Neural cell (in vitro differentiated cells): ENCODE results near the gene LARP1. TPM values are rescaled to one million over a fixed set of nuclear protein-coding genes. Genes with fewer than 3 reads are reported as not detected.

ENCODE experiments used
- H2AFZ ChIP-seq: fragments of 200-600, 300-800 bp; sonication (generic), shearing (Covaris generic); 2 replicates; pipeline ENCODE4 v1.6.0; 2014; ENCODE audit warnings: low read depth, mild to moderate bottlenecking, antibody characterized with exemption, low read length, moderate library complexity
- H3F3A ChIP-seq: fragments of 200-600 bp; shearing (Covaris generic); 2 replicates; pipeline ENCODE4 v1.6.1; 2016; ENCODE audit warnings: mild to moderate bottlenecking, moderate library complexity, mixed read lengths, antibody characterized with exemption, low read length; ENCODE audit not compliant: insufficient read depth, poor library complexity, severe bottlenecking
- H3K27ac ChIP-seq: fragments of 200-600, 300-800 bp; sonication (generic), shearing (Covaris generic); 2 replicates; pipeline ENCODE4 v1.5.1; 2014; ENCODE audit warnings: mild to moderate bottlenecking, low read length, moderate library complexity
- H3K27me3 ChIP-seq: fragments of 300-800, 200-600 bp; sonication (generic), shearing (Covaris generic); 2 replicates; pipeline ENCODE4 v1.6.0; 2014; ENCODE audit warnings: mild to moderate bottlenecking, low read depth, low read length, moderate library complexity; ENCODE audit not compliant: insufficient read depth
- H3K36me3 ChIP-seq: fragments of 300-800, 200-600 bp; sonication (generic), shearing (Covaris generic); 2 replicates; pipeline ENCODE4 v1.5.1; 2014; ENCODE audit warnings: mild to moderate bottlenecking, antibody characterized with exemption, low read length, moderate library complexity; ENCODE audit not compliant: insufficient read depth
- H3K4me2 ChIP-seq: fragments of 300-800, 200-600 bp; sonication (generic), shearing (Covaris generic); 2 replicates; pipeline ENCODE4 v1.6.0; 2014; ENCODE audit warnings: mild to moderate bottlenecking, low read length
- H3K4me3 ChIP-seq: fragments of 300-800, 200-600 bp; sonication (generic), shearing (Covaris generic); 2 replicates; pipeline ENCODE4 v1.5.1; 2014; ENCODE audit warnings: mild to moderate bottlenecking, low read length, moderate library complexity
- H3K79me2 ChIP-seq: fragments of 200-600 bp; shearing (Covaris generic); replicated peaks from 2 replicates; pipeline ENCODE4 v1.6.0; 2014; ENCODE audit warnings: mild to moderate bottlenecking, low read length, moderate library complexity; ENCODE audit not compliant: insufficient read depth
- H3K9ac ChIP-seq: fragments of 300-800, 200-600 bp; sonication (generic), shearing (Covaris generic); 2 replicates; pipeline ENCODE4 v1.6.1; 2016; ENCODE audit warnings: mild to moderate bottlenecking, low read length, mixed read lengths
- H3K9me2 ChIP-seq: fragments of 200-600 bp; shearing (Covaris generic); 2 replicates; pipeline ENCODE4 v1.6.1; 2016; ENCODE audit warnings: mild to moderate bottlenecking, low read length, mixed read lengths; ENCODE audit not compliant: insufficient read depth
- H3K9me3 ChIP-seq: fragments of 200-600, 300-800 bp; sonication (generic), shearing (Covaris generic); 2 replicates; pipeline ENCODE4 v1.6.1; 2016; ENCODE audit warnings: mild to moderate bottlenecking, mixed run types, low read length, moderate library complexity, mixed read lengths
- H4K20me1 ChIP-seq: fragments of 200-600 bp; shearing (Covaris generic); 2 replicates; pipeline ENCODE4 v1.6.1; 2016; ENCODE audit warnings: mild to moderate bottlenecking, mixed run types; ENCODE audit not compliant: insufficient read depth
- EP300 ChIP-seq: fragments of 450-650 bp; conservative IDR thresholded peaks from 2 replicates; pipeline ENCODE4 v1.6.1; 2014; ENCODE audit warnings: antibody characterized with exemption, mild to moderate bottlenecking, moderate library complexity; ENCODE audit not compliant: poor library complexity, severe bottlenecking
- EZH2 ChIP-seq: fragments of 200-600, 300-800 bp; shearing (Covaris generic), sonication (generic); IDR thresholded peaks from 2 replicates; pipeline ENCODE4 v1.6.1; 2014; ENCODE audit warnings: antibody characterized with exemption, low read length, borderline replicate concordance, mild to moderate bottlenecking; ENCODE audit not compliant: insufficient read depth, poor library complexity, severe bottlenecking
- MXI1 ChIP-seq: fragments of 450-650 bp; conservative IDR thresholded peaks from 2 replicates; pipeline ENCODE4 v1.6.1; 2014; ENCODE audit warnings: antibody characterized with exemption, mild to moderate bottlenecking; ENCODE audit not compliant: poor library complexity, severe bottlenecking
- POLR2AphosphoS5 ChIP-seq: IDR thresholded peaks from 2 replicates; pipeline ENCODE4 v1.6.1; 2012
- RAD21 ChIP-seq: fragments of 450-650 bp; conservative IDR thresholded peaks from 2 replicates; pipeline ENCODE4 v1.6.1; 2014; ENCODE audit warnings: antibody characterized with exemption, mild to moderate bottlenecking, moderate library complexity
- SMC3 ChIP-seq: fragments of 450-650 bp; conservative IDR thresholded peaks from 2 replicates; pipeline ENCODE4 v1.6.1; 2014; ENCODE audit warnings: antibody characterized with exemption, mild to moderate bottlenecking, moderate library complexity; ENCODE audit not compliant: poor library complexity
- TAF1 ChIP-seq: IDR thresholded peaks from 2 replicates; pipeline ENCODE4 v1.6.1; 2012; ENCODE audit warnings: low read depth
- polyA plus RNA-seq: library from polyadenylated mRNA; depleted of rRNA; stranded (reverse); fragments of >200 nt; gene quantifications from 2 replicates; pipeline ENCODE4 v1.2.3, GENCODE V29; 2014
- TF ChIP-seq, protein P1 (sequence below): IDR thresholded peaks from 2 replicates; pipeline ENCODE4 v1.6.1; 2012; ENCODE audit warnings: borderline replicate concordance
- TF ChIP-seq, protein P2 (sequence below): fragments of 450-650 bp; IDR thresholded peaks from 2 replicates; pipeline ENCODE4 v1.5.1; 2014; ENCODE audit warnings: antibody characterized with exemption, mild to moderate bottlenecking, moderate library complexity; ENCODE audit not compliant: poor library complexity, severe bottlenecking

Gene LARP1
- polyA plus RNA-seq, 1 donor from 2014 or later: 36.1 TPM

DNA sequence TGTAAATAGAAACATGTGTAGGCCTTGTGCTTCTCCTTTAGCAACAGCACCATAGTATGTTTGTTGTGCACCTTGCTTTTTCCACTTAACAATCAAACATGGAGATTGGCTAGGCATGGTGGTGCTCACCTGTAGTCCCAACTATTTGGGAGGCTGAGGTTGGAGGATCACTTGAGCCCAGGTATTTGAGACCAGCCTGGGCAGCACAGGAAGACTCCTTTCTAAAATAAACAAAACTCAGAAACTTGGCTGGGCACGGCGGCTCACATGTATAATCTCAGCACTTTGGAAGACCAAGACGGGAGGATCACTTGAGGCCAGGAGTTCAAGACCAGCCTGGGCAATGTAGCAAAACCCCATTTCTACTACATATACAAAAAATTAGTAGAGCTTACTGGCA is 96.2 kb downstream of the LARP1 start:
- Histone ChIP-seq H3K4me2 (no peak overlapping the region), H3K9ac (no peak overlapping the region)

DNA sequence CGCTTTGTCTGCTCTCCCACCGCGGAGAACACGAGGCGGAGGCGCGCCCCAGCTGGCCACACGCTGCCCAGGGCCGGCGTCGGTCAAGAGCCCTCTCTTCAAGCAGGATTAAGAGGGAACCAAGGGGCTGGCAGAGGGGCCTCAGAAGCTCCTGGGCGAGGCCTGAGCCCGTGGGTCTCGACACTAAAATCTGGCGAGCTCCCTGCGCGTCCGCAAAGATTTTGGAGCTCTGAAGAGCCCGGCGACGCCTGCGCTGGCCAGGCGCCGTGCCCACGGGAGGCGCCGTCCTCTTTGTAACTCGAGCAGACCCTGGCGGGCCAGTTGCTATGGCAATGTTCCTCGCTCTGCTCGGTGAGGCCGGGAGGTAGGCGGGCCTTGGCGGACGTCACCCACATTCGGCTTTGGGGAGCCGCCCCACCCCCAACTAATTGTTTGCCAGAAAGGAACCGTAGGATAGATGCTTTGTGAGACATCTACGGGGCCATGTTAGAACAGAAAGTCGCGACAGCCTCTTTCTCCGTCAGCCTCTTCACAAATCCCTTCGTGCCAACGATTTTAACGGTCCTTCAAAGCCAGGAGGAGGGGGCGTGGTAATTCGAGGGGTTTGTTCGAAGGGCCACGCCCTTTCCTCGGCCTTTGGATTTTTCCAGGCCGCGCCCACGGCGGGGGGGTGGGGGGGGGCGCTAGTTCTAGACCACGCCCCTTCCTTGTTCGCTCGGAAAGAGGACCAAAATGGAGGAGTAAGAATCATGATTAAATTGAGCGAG is 102.5 kb downstream of the LARP1 start:
- Histone ChIP-seq H3K9ac (peak overlapping the region; percentile 96), H3K9me2 (no peaks in the 10 kb centered on the region), H3K79me2 (peaks cover 40% of the 10 kb centered on the region), H3K36me3 (no peaks in the 10 kb centered on the region), H3K9me3 (no peaks in the 10 kb centered on the region), H3F3A (peaks cover 5% of the 10 kb centered on the region), H3K4me3 (peak overlapping the region; percentile 78), H2AFZ (peak overlapping the region; percentile 98), H3K27me3 (no peaks in the 10 kb centered on the region), H3K27ac (peak overlapping the region; percentile 99), H4K20me1 (no peaks in the 10 kb centered on the region), H3K4me2 (peak overlapping the region; percentile 94)
- TF ChIP-seq EZH2: no peak
- peak; percentile 83 for TF ChIP-seq MXI1
- peak; percentile 85 for TF ChIP-seq POLR2AphosphoS5
- peak; percentile 23 for TF ChIP-seq SMC3
- TF ChIP-seq RAD21: peak; percentile 47
- peak; percentile 66 for TF ChIP-seq EP300
- TF ChIP-seq, protein P1, sequence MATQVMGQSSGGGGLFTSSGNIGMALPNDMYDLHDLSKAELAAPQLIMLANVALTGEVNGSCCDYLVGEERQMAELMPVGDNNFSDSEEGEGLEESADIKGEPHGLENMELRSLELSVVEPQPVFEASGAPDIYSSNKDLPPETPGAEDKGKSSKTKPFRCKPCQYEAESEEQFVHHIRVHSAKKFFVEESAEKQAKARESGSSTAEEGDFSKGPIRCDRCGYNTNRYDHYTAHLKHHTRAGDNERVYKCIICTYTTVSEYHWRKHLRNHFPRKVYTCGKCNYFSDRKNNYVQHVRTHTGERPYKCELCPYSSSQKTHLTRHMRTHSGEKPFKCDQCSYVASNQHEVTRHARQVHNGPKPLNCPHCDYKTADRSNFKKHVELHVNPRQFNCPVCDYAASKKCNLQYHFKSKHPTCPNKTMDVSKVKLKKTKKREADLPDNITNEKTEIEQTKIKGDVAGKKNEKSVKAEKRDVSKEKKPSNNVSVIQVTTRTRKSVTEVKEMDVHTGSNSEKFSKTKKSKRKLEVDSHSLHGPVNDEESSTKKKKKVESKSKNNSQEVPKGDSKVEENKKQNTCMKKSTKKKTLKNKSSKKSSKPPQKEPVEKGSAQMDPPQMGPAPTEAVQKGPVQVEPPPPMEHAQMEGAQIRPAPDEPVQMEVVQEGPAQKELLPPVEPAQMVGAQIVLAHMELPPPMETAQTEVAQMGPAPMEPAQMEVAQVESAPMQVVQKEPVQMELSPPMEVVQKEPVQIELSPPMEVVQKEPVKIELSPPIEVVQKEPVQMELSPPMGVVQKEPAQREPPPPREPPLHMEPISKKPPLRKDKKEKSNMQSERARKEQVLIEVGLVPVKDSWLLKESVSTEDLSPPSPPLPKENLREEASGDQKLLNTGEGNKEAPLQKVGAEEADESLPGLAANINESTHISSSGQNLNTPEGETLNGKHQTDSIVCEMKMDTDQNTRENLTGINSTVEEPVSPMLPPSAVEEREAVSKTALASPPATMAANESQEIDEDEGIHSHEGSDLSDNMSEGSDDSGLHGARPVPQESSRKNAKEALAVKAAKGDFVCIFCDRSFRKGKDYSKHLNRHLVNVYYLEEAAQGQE: peak; percentile 32
- TF ChIP-seq TAF1: peak; percentile 33
- TF ChIP-seq, protein P2, sequence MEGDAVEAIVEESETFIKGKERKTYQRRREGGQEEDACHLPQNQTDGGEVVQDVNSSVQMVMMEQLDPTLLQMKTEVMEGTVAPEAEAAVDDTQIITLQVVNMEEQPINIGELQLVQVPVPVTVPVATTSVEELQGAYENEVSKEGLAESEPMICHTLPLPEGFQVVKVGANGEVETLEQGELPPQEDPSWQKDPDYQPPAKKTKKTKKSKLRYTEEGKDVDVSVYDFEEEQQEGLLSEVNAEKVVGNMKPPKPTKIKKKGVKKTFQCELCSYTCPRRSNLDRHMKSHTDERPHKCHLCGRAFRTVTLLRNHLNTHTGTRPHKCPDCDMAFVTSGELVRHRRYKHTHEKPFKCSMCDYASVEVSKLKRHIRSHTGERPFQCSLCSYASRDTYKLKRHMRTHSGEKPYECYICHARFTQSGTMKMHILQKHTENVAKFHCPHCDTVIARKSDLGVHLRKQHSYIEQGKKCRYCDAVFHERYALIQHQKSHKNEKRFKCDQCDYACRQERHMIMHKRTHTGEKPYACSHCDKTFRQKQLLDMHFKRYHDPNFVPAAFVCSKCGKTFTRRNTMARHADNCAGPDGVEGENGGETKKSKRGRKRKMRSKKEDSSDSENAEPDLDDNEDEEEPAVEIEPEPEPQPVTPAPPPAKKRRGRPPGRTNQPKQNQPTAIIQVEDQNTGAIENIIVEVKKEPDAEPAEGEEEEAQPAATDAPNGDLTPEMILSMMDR: peak; percentile 52

More for the DNA sequence above, 96.2 kb downstream of the LARP1 start:
- H3K4me3 ChIP-seq: no peak overlapping the region
- H3K9me2 ChIP-seq: no peaks in the 10 kb centered on the region
- TF ChIP-seq EZH2 (no peak), TAF1 (no peak), MXI1 (no peak), RAD21 (no peak)
- TF ChIP-seq, protein P1: no peak
- TF ChIP-seq, protein P2: no peak
- H3F3A ChIP-seq: no peaks in the 10 kb centered on the region
- no peaks in the 10 kb centered on the region for H3K79me2 ChIP-seq
- no peak overlapping the region for H3K27ac ChIP-seq
- no peaks in the 10 kb centered on the region for H3K27me3 ChIP-seq
- H4K20me1 ChIP-seq: no peaks in the 10 kb centered on the region
- no peaks in the 10 kb centered on the region for H3K9me3 ChIP-seq
- no peak overlapping the region for H2AFZ ChIP-seq
- no peaks in the 10 kb centered on the region for H3K36me3 ChIP-seq
